Measurements from ENCODE around the gene EYA4. TPM values are rescaled to one million over a fixed set of nuclear protein-coding genes. Genes with fewer than 3 reads are reported as not detected.

EYA4 gene
- total RNA-seq, 2 experiments from 2014 or later, result not detected

DNA sequence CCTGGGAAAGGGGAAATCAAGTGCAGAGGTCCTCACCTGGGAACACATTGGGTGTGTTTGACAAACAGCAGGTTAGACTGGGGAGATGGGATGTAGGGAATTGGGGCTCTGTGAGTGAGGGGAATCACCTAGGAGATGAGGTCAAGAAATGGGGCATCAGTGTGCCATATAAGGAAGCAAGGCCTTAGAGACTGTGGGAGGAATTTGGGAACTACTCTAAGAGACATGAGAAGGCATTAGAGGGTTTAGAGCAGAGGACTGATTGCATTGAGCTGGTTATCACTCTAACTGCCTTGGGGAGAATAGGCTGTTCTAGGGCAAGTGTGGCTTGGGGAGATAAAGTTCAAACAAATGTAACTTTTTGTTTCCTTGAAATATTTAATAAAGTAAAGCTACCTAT lies 189.9 kb downstream of the EYA4 start:
- ATAC-seq (ENCODE audit: poor library complexity) (no peak), DNase-seq (no peak)
- ChIA-PET CTCF (no interaction called here), POLR2A (no interaction called here)
- no peak overlapping the region for H3K27ac ChIP-seq (ENCODE audit: low read depth in 1 of 2, low read length in 2 of 2)
- no peaks in the 10 kb centered on the region for H3K27me3 ChIP-seq (ENCODE audit: control insufficient read depth in 1 of 2, insufficient read depth in 2 of 2, low read length in 2 of 2)
- no peaks in the 10 kb centered on the region for H3K9me3 ChIP-seq (ENCODE audit: control insufficient read depth in 1 of 2, insufficient read depth in 1 of 2, low read length in 2 of 2)
- Mint-ChIP-seq H3K27me3 (no peaks in the 10 kb centered on the region), H3K27ac (no peak overlapping the region), H3K9me3 (peaks cover 4% of the 10 kb centered on the region), H3K36me3 (ENCODE audit: low read depth) (no peaks in the 10 kb centered on the region), H3K4me3 (no peak overlapping the region), H3K4me1 (ENCODE audit: low read depth) (no peaks in the 10 kb centered on the region)
- TF ChIP-seq, protein P1, sequence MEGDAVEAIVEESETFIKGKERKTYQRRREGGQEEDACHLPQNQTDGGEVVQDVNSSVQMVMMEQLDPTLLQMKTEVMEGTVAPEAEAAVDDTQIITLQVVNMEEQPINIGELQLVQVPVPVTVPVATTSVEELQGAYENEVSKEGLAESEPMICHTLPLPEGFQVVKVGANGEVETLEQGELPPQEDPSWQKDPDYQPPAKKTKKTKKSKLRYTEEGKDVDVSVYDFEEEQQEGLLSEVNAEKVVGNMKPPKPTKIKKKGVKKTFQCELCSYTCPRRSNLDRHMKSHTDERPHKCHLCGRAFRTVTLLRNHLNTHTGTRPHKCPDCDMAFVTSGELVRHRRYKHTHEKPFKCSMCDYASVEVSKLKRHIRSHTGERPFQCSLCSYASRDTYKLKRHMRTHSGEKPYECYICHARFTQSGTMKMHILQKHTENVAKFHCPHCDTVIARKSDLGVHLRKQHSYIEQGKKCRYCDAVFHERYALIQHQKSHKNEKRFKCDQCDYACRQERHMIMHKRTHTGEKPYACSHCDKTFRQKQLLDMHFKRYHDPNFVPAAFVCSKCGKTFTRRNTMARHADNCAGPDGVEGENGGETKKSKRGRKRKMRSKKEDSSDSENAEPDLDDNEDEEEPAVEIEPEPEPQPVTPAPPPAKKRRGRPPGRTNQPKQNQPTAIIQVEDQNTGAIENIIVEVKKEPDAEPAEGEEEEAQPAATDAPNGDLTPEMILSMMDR (IDR thresholded peaks at IDR 0.05), result no peak
- no peaks in the 10 kb centered on the region for H3K4me1 ChIP-seq (ENCODE audit: insufficient read depth, low read length)
- intact Hi-C loops (cut with DNase I, micrococcal nuclease), result no loop called here
- H3K36me3 ChIP-seq (ENCODE audit: insufficient read depth, low read length), result no peaks in the 10 kb centered on the region
- H3K4me3 ChIP-seq (ENCODE audit: low read length), result no peak overlapping the region

DNA sequence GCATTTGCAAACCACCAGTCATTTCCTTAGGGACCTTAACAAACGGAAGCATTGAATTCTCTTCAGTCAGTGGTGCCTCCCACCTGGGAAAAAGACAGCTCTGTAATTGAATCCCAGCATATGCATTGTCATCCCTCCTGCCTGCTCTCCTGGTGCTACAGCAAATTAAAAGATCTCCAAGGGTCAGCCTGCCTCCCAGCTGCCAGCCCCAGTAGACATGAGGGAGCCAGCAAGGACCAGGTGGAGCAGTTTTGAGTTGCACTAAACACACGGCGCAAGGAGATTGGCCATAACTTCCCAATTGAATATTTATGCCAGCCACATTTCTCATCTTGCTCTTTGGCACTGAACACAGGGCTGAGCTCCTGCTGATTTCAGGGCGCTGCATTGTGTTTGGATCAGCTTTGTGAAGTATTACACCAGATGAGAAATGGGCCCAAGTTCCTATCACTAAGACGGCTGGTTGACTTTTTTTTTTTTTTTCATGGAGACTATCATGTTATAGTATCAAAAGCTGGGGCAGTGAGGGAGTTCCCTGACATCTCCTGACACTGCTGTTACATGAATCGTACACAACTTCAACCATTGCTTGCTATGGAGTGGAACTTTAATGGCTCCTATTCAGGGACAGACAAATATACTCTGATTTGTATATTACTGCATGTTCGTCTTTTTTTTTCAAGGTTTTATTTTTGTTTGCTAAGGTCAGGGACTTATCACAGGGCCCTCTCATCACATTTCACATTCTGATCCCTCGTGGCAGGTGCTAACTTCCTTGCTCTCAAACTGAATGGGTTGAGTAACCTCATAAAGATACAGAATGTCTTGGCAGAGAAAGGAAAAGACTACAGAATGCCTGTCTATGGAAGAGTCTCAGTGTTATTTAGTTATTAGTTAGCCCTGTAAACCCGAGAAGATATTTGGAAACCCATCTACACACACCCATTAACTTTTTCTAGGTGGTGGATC lies 191.1 kb downstream of the EYA4 start:
- intact Hi-C loops (cut with DNase I, micrococcal nuclease), result no loop called here
- Mint-ChIP-seq H3K4me3 (no peak overlapping the region), H3K4me1 (ENCODE audit: low read depth) (no peaks in the 10 kb centered on the region), H3K27ac (no peak overlapping the region), H3K36me3 (ENCODE audit: low read depth) (no peaks in the 10 kb centered on the region), H3K9me3 (peaks cover 4% of the 10 kb centered on the region), H3K27me3 (no peaks in the 10 kb centered on the region)
- Histone ChIP-seq H3K27ac (ENCODE audit: low read depth in 1 of 2, low read length in 2 of 2) (no peak overlapping the region), H3K4me3 (ENCODE audit: low read length) (no peak overlapping the region), H3K27me3 (ENCODE audit: control insufficient read depth in 1 of 2, insufficient read depth in 2 of 2, low read length in 2 of 2) (no peaks in the 10 kb centered on the region), H3K9me3 (ENCODE audit: control insufficient read depth in 1 of 2, insufficient read depth in 1 of 2, low read length in 2 of 2) (no peaks in the 10 kb centered on the region), H3K36me3 (ENCODE audit: insufficient read depth, low read length) (no peaks in the 10 kb centered on the region), H3K4me1 (ENCODE audit: insufficient read depth, low read length) (no peaks in the 10 kb centered on the region)
- POLR2A ChIA-PET, result no interaction called here
- no peak for DNase-seq
- CTCF ChIA-PET, result no interaction called here
- TF ChIP-seq, protein P1 (IDR thresholded peaks at IDR 0.05), result no peak
- ATAC-seq (ENCODE audit: poor library complexity), result no peak

DNA sequence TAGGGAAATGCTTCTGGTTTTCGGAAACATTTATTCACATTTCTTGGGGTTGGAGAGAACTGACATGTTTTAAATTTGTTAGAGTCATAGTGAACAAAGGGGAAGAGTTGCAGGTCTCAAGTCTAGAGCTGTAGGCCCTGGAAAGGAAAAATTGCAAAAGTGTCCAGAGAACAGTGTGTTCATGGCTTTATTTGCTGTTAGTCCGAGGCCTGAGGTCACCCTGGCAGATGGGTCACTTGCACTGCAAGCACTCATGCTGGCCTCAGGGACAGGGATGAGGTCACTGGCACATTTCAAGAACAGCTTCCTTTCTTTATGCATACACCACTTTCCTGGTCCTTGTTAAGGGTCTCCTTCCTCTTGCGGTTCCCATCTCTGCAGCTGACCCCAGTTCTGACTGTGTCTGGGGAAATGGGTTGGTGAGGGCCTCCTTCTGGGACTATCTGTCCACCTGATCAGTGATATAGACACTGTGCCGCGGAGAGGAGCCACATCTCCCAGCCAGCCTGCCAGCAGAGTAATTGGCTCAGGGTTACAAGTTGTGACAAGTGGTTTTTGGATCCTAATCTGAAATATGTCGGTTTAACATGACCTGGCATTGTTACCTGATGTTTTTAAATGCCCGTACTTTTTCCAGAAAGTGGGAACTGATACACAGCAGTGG lies 194.0 kb downstream of the EYA4 start:
- no peaks in the 10 kb centered on the region for H3K4me1 ChIP-seq (ENCODE audit: insufficient read depth, low read length)
- Mint-ChIP-seq H3K27me3 (no peaks in the 10 kb centered on the region), H3K9me3 (no peaks in the 10 kb centered on the region), H3K36me3 (ENCODE audit: low read depth) (no peaks in the 10 kb centered on the region), H3K27ac (no peak overlapping the region), H3K4me1 (ENCODE audit: low read depth) (no peaks in the 10 kb centered on the region), H3K4me3 (no peak overlapping the region)
- CTCF ChIA-PET, result no interaction called here
- TF ChIP-seq, protein P1 (IDR thresholded peaks at IDR 0.05), result no peak
- intact Hi-C loops (cut with DNase I, micrococcal nuclease), result no loop called here
- POLR2A ChIA-PET, result no interaction called here
- ATAC-seq (ENCODE audit: poor library complexity), result no peak
- H3K27me3 ChIP-seq (ENCODE audit: control insufficient read depth in 1 of 2, insufficient read depth in 2 of 2, low read length in 2 of 2), result no peaks in the 10 kb centered on the region
- no peaks in the 10 kb centered on the region for H3K9me3 ChIP-seq (ENCODE audit: control insufficient read depth in 1 of 2, insufficient read depth in 1 of 2, low read length in 2 of 2)
- no peak overlapping the region for H3K27ac ChIP-seq (ENCODE audit: low read depth in 1 of 2, low read length in 2 of 2)
- H3K4me3 ChIP-seq (ENCODE audit: low read length), result no peak overlapping the region
- DNase-seq, result no peak
- H3K36me3 ChIP-seq (ENCODE audit: insufficient read depth, low read length), result no peaks in the 10 kb centered on the region
